ENCODE results near the gene N4BP2L2. TPM values are rescaled to one million over a fixed set of nuclear protein-coding genes. Genes with fewer than 3 reads are reported as not detected.
A peak's percentile ranks its signal among the peaks of the same experiment; 100 is the strongest.
"Not testable (repeated sequence)": the region's sequence is repeated elsewhere in the genome, so short reads cannot be mapped to it uniquely, and the experiment has no call there.

N4BP2L2 gene
- total RNA-seq, 2 experiments from 2014 or later: 171 TPM

GRCh38 chr13:32581177-32581786 lies 42.7 kb upstream of the N4BP2L2 start:
- DNase-seq (peak in 4 of 14 experiments; percentile 3 to 49 (median 39)), ATAC-seq (ENCODE audit: poor library complexity) (no peak)
- no peak overlapping the region for H3K4me3 ChIP-seq (ENCODE audit: low read length)
- Mint-ChIP-seq H3K36me3 (ENCODE audit: low read depth) (peaks cover 7% of the 10 kb centered on the region), H3K27ac (no peak overlapping the region), H3K4me3 (no peak overlapping the region), H3K4me1 (ENCODE audit: low read depth) (peaks cover 9% of the 10 kb centered on the region), H3K27me3 (no peaks in the 10 kb centered on the region), H3K9me3 (peaks cover 8% of the 10 kb centered on the region)
- H3K4me1 ChIP-seq (ENCODE audit: insufficient read depth, low read length): peaks cover 7% of the 10 kb centered on the region
- no peaks in the 10 kb centered on the region for H3K36me3 ChIP-seq (ENCODE audit: insufficient read depth, low read length)
- CTCF ChIA-PET: interaction anchor here (1.0 to 2.4 kb wide), 8 partner anchors 11 to 167 kb away, joined by 3 to 9 read pairs (median 4); partner anchors contain the start of gene N4BP2L2
- peaks cover 9 to 10% of the 10 kb centered on the region in 2 experiments for H3K9me3 ChIP-seq (ENCODE audit: control insufficient read depth in 1 of 2, insufficient read depth in 1 of 2, low read length in 2 of 2)
- H3K27me3 ChIP-seq (ENCODE audit: control insufficient read depth in 1 of 2, insufficient read depth in 2 of 2, low read length in 2 of 2): no peaks in the 10 kb centered on the region
- TF ChIP-seq CTCF (IDR thresholded peaks at IDR 0.05): peak; percentile 74
- POLR2A ChIA-PET: interaction anchor here (0.6 to 1.8 kb wide), 4 partner anchors 39 to 254 kb away, joined by 3 to 9 read pairs (median 4); partner anchors contain the start of genes N4BP2L1 and N4BP2L2
- no peak overlapping the region for H3K27ac ChIP-seq (ENCODE audit: low read depth in 1 of 2, low read length in 2 of 2)
- intact Hi-C loops (cut with DNase I, micrococcal nuclease): loop anchor here (1.0 to 10.0 kb wide), 4 partner anchors 43 to 1234 kb away; partner anchors contain the start of genes N4BP2L2 (in 1 of the 2) and RFC3 (in 1 of the 2)

- Histone ChIP-seq H3K36me3 (ENCODE audit: insufficient read depth, low read length) (no peaks in the 10 kb centered on the region), H3K9me3 (ENCODE audit: control insufficient read depth in 1 of 2, insufficient read depth in 1 of 2, low read length in 2 of 2) (peaks cover 9 to 10% of the 10 kb centered on the region in 2 experiments), H3K27ac (ENCODE audit: low read depth in 1 of 2, low read length in 2 of 2) (no peak overlapping the region), H3K4me1 (ENCODE audit: insufficient read depth, low read length) (no peaks in the 10 kb centered on the region), H3K27me3 (ENCODE audit: control insufficient read depth in 1 of 2, insufficient read depth in 2 of 2, low read length in 2 of 2) (no peaks in the 10 kb centered on the region), H3K4me3 (ENCODE audit: low read length) (no peak overlapping the region)
- no peak overlapping the region for H3K27ac Mint-ChIP-seq
- POLR2A ChIA-PET: no interaction called here
- TF ChIP-seq CTCF (IDR thresholded peaks at IDR 0.05): no peak
- no peak for DNase-seq
- CTCF ChIA-PET: no interaction called here
- no peak overlapping the region for H3K4me3 Mint-ChIP-seq
- no peaks in the 10 kb centered on the region for H3K36me3 Mint-ChIP-seq (ENCODE audit: low read depth)
- intact Hi-C loops (cut with DNase I, micrococcal nuclease): no loop called here
- ATAC-seq (ENCODE audit: poor library complexity): no peak
- no peaks in the 10 kb centered on the region for H3K27me3 Mint-ChIP-seq
- H3K9me3 Mint-ChIP-seq: peaks cover 8% of the 10 kb centered on the region
- H3K4me1 Mint-ChIP-seq (ENCODE audit: low read depth): no peaks in the 10 kb centered on the region
Observed at GRCh38 chr13:32577032-32577431, 38.4 kb upstream of the N4BP2L2 start.

GRCh38 chr13:32575687-32576086 lies 37.1 kb upstream of the N4BP2L2 start:
- H3K4me1 Mint-ChIP-seq (ENCODE audit: low read depth); H3K27ac Mint-ChIP-seq; H3K36me3 Mint-ChIP-seq (ENCODE audit: low read depth); H3K4me1 ChIP-seq (ENCODE audit: insufficient read depth, low read length); H3K27me3 ChIP-seq (ENCODE audit: control insufficient read depth in 1 of 2, insufficient read depth in 2 of 2, low read length in 2 of 2); intact Hi-C loops (cut with DNase I, micrococcal nuclease); POLR2A ChIA-PET; H3K27ac ChIP-seq (ENCODE audit: low read depth in 1 of 2, low read length in 2 of 2); DNase-seq; H3K27me3 Mint-ChIP-seq; H3K4me3 Mint-ChIP-seq; H3K4me3 ChIP-seq (ENCODE audit: low read length); H3K36me3 ChIP-seq (ENCODE audit: insufficient read depth, low read length); ATAC-seq (ENCODE audit: poor library complexity); H3K9me3 ChIP-seq (ENCODE audit: control insufficient read depth in 1 of 2, insufficient read depth in 1 of 2, low read length in 2 of 2); H3K9me3 Mint-ChIP-seq: not testable (repeated sequence)
- CTCF ChIA-PET: interaction anchor here (2.0 kb wide), 1 partner anchor 10 kb away, joined by 4 read pairs; the partner anchor contains the start of gene PDS5B

GRCh38 chr13:32560842-32561241 lies 22.2 kb upstream of the N4BP2L2 start:
- H3K4me1 Mint-ChIP-seq (ENCODE audit: low read depth); H3K36me3 Mint-ChIP-seq (ENCODE audit: low read depth); H3K27me3 Mint-ChIP-seq; H3K4me3 Mint-ChIP-seq; H3K27me3 ChIP-seq (ENCODE audit: control insufficient read depth in 1 of 2, insufficient read depth in 2 of 2, low read length in 2 of 2); CTCF ChIA-PET; H3K27ac Mint-ChIP-seq; DNase-seq; H3K9me3 Mint-ChIP-seq; ATAC-seq (ENCODE audit: poor library complexity); H3K27ac ChIP-seq (ENCODE audit: low read depth in 1 of 2, low read length in 2 of 2); H3K9me3 ChIP-seq (ENCODE audit: control insufficient read depth in 1 of 2, insufficient read depth in 1 of 2, low read length in 2 of 2); H3K4me1 ChIP-seq (ENCODE audit: insufficient read depth, low read length); intact Hi-C loops (cut with DNase I, micrococcal nuclease); H3K36me3 ChIP-seq (ENCODE audit: insufficient read depth, low read length); H3K4me3 ChIP-seq (ENCODE audit: low read length): not testable (repeated sequence)
- POLR2A ChIA-PET: interaction anchor here (0.7 kb wide), 1 partner anchor 41 kb away, joined by 3 read pairs; no protein-coding TSS in a partner anchor
